Measurements from ENCODE around the gene SCN5A. TPM values are rescaled to one million over a fixed set of nuclear protein-coding genes. Genes with fewer than 3 reads are reported as not detected.

SCN5A gene
- total and polyA plus RNA-seq, 2 of the 8 experiments (the other 6 are each of a cell fraction or from before 2014, with no cell fraction given) = 4.8 to 11.4 TPM

DNA sequence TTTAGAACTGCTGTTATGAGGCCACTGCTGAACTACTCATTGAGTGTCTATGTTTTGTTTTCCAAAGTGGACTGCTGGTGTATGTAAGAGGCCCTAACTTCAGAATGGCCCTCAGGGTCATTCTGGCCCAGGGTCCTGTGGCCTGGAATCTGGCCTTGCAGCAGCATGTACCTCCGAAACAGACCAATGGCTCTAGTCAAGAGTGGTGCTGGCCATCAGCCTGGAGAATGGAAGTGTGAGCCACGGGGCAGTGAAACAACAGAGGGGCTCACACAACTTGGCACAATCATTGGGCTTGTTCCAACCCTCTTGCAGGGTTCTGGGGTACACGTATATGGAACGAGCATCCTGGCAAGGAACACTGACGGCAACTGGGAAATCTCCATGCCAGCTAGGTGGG is 40.5 kb downstream of the SCN5A start (continued):
- TF ChIP-seq CBX8 (IDR thresholded peaks at IDR 0.05; ENCODE audit: borderline replicate concordance, low read depth, low read length) = no peak
